Measurements from ENCODE around the gene DMBT1. TPM values are rescaled to one million over a fixed set of nuclear protein-coding genes. Genes with fewer than 3 reads are reported as not detected.

DMBT1 gene
- total and polyA plus RNA-seq, 2 donors (not counting 1 experiment from before 2014, with no cell fraction given) = not detected

GRCh38 chr10:122592161-122592560, 31.6 kb downstream of the DMBT1 start:
- Histone ChIP-seq H3K9me3 (ENCODE audit: control extremely low read depth in 1 of 3, control insufficient read depth in 2 of 3, insufficient read depth in 1 of 3, low read length in 2 of 3) (no peaks in the 10 kb centered on the region), H3K9ac (ENCODE audit: low read length) (no peak overlapping the region), H3K36me3 (replicated peaks in 1 of 2; ENCODE audit: control extremely low read depth in 1 of 2, control insufficient read depth in 1 of 2, extremely low read depth in 1 of 2, insufficient read depth in 2 of 2, low read length in 1 of 2) (no peaks in the 10 kb centered on the region), H3K4me2 (replicated peaks; ENCODE audit: low read depth, low read length, poor library complexity, severe bottlenecking) (no peak overlapping the region), H3K4me3 (ENCODE audit: control extremely low read depth in 1 of 5, extremely low read depth in 1 of 5, insufficient read depth in 1 of 5, low read depth in 2 of 5, low read length in 4 of 5) (no peak overlapping the region), H3K4me1 (ENCODE audit: control insufficient read depth in 2 of 2, insufficient read depth in 2 of 2, low read length in 2 of 2) (no peaks in the 10 kb centered on the region), H2AFZ (ENCODE audit: insufficient read depth, low read depth, low read length, poor library complexity, severe bottlenecking) (no peak overlapping the region), H3K27ac (ENCODE audit: low read length in 2 of 2) (no peak overlapping the region), H4K20me1 (ENCODE audit: control insufficient read depth, insufficient read depth, low read length, poor library complexity, severe bottlenecking) (no peaks in the 10 kb centered on the region), H3K79me2 (ENCODE audit: control insufficient read depth, insufficient read depth, low read length) (no peaks in the 10 kb centered on the region), H3K27me3 (replicated peaks in 1 of 4; ENCODE audit: control extremely low read depth in 1 of 4, control insufficient read depth in 3 of 4, insufficient read depth in 4 of 4, low read length in 3 of 4) (no peaks in the 10 kb centered on the region)
- CTCF ChIA-PET = no interaction called here
- 82% methylated on average over 10 of the region's 10 CpGs for WGBS (ENCODE audit: insufficient coverage)
- H3K27me3 Mint-ChIP-seq = peaks cover 3% of the 10 kb centered on the region
- H3K9me3 Mint-ChIP-seq (ENCODE audit: insufficient read depth) = no peaks in the 10 kb centered on the region
- ATAC-seq (ENCODE audit: low read depth) = no peak
- H3K4me1 Mint-ChIP-seq = no peaks in the 10 kb centered on the region
- H3K27ac Mint-ChIP-seq = no peak overlapping the region
- no peak for TF ChIP-seq CTCF (IDR thresholded peaks at IDR 0.05)
- TF ChIP-seq EZH2 (IDR thresholded peaks at IDR 0.05; ENCODE audit: borderline replicate concordance, insufficient read depth, low read depth, low read length, poor library complexity, severe bottlenecking) = no peak
- intact Hi-C loops (cut with micrococcal nuclease) = no loop called here
- H3K4me3 Mint-ChIP-seq = no peak overlapping the region
- DNase-seq = no peak
- POLR2A ChIA-PET = no interaction called here

- 69% methylated on average over 5 of the region's 10 CpGs for WGBS (ENCODE audit: insufficient coverage)
- Histone ChIP-seq H3K9ac (ENCODE audit: low read length) (no peak overlapping the region), H3K4me3 (ENCODE audit: control extremely low read depth in 1 of 5, extremely low read depth in 1 of 5, insufficient read depth in 1 of 5, low read depth in 2 of 5, low read length in 4 of 5) (no peak overlapping the region), H3K27ac (ENCODE audit: low read length in 2 of 2) (no peak overlapping the region), H3K9me3 (ENCODE audit: control extremely low read depth in 1 of 3, control insufficient read depth in 2 of 3, insufficient read depth in 1 of 3, low read length in 2 of 3) (peaks cover 0 to 12% (median 0%) of the 10 kb centered on the region in 3 donors), H3K4me1 (ENCODE audit: control insufficient read depth in 2 of 2, insufficient read depth in 2 of 2, low read length in 2 of 2) (no peaks in the 10 kb centered on the region), H2AFZ (ENCODE audit: insufficient read depth, low read depth, low read length, poor library complexity, severe bottlenecking) (no peak overlapping the region), H3K4me2 (replicated peaks; ENCODE audit: low read depth, low read length, poor library complexity, severe bottlenecking) (no peak overlapping the region), H3K27me3 (replicated peaks in 1 of 4; ENCODE audit: control extremely low read depth in 1 of 4, control insufficient read depth in 3 of 4, insufficient read depth in 4 of 4, low read length in 3 of 4) (no peaks in the 10 kb centered on the region), H4K20me1 (ENCODE audit: control insufficient read depth, insufficient read depth, low read length, poor library complexity, severe bottlenecking) (no peaks in the 10 kb centered on the region), H3K79me2 (ENCODE audit: control insufficient read depth, insufficient read depth, low read length) (no peaks in the 10 kb centered on the region), H3K36me3 (replicated peaks in 1 of 2; ENCODE audit: control extremely low read depth in 1 of 2, control insufficient read depth in 1 of 2, extremely low read depth in 1 of 2, insufficient read depth in 2 of 2, low read length in 1 of 2) (no peaks in the 10 kb centered on the region)
- DNase-seq (no peak), ATAC-seq (ENCODE audit: low read depth) (no peak)
- Mint-ChIP-seq H3K27ac (no peak overlapping the region), H3K4me1 (no peaks in the 10 kb centered on the region), H3K9me3 (ENCODE audit: insufficient read depth) (no peaks in the 10 kb centered on the region), H3K4me3 (no peak overlapping the region), H3K27me3 (peaks cover 4% of the 10 kb centered on the region)
- TF ChIP-seq CTCF (IDR thresholded peaks at IDR 0.05) (no peak), EZH2 (IDR thresholded peaks at IDR 0.05; ENCODE audit: borderline replicate concordance, insufficient read depth, low read depth, low read length, poor library complexity, severe bottlenecking) (no peak)
- intact Hi-C loops (cut with micrococcal nuclease) = no loop called here
- ChIA-PET CTCF (no interaction called here), POLR2A (no interaction called here)
These were observed 57.1 kb downstream of the DMBT1 start for GRCh38 chr10:122617476-122618270.

Data from B cell (primary cell).